ENCODE data around the gene PVALB. TPM values are rescaled to one million over a fixed set of nuclear protein-coding genes. Genes with fewer than 3 reads are reported as not detected.

Gene PVALB
- total RNA-seq, 4 donors from 2014 or later, result not detected

DNA sequence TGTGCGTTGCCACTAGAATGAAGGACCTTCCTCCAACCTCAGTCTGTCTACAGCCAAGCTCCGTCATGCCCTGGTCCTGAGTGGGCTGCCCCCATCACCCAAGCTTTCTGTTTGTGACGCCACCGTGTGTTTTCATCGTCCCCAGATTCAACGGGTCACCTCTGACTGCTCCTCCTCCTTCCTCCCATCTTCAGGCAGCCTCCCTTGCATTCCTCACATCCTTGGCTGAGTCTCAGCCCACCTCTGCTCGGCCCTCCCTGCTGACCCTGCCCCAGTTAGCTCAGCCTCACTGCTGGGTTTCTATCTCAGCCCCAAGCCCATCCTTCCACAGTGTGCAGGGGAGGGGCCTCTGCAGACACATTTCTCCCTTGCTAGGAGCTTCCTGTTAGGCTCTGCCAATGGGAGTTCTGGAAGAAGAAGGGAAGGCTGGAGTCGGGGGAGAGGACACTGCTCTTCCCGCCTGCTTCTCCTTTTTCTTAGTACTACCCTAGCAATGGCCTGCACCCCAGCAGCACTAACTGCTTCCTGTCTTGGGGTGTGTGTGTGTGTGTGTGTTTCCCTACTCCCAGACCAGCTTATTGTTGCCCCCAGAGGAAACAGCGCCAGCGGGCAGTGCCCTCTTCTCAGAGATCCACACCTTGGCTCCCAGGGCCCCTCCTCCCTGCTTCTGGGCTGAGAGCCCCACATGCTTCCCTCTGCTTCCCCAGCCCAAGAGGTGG, 46.2 kb downstream of the PVALB start:
- Histone ChIP-seq H3K36me3 (peaks cover 6 to 21% (median 15%) of the 10 kb centered on the region in 4 donors), H3K4me1 (peaks cover 8 to 28% (median 24%) of the 10 kb centered on the region in 4 donors), H3K27ac (replicated peaks in 1 of 4) (no peak overlapping the region), H3K4me3 (no peak overlapping the region), H3K9me3 (no peaks in the 10 kb centered on the region), H3K27me3 (no peaks in the 10 kb centered on the region)
- intact Hi-C loops (cut with DNase I), result loop anchor here (10.0 kb wide), 1 partner anchor 236 kb away; no protein-coding TSS in a partner anchor
- TF ChIP-seq, protein P1, sequence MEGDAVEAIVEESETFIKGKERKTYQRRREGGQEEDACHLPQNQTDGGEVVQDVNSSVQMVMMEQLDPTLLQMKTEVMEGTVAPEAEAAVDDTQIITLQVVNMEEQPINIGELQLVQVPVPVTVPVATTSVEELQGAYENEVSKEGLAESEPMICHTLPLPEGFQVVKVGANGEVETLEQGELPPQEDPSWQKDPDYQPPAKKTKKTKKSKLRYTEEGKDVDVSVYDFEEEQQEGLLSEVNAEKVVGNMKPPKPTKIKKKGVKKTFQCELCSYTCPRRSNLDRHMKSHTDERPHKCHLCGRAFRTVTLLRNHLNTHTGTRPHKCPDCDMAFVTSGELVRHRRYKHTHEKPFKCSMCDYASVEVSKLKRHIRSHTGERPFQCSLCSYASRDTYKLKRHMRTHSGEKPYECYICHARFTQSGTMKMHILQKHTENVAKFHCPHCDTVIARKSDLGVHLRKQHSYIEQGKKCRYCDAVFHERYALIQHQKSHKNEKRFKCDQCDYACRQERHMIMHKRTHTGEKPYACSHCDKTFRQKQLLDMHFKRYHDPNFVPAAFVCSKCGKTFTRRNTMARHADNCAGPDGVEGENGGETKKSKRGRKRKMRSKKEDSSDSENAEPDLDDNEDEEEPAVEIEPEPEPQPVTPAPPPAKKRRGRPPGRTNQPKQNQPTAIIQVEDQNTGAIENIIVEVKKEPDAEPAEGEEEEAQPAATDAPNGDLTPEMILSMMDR (IDR thresholded peaks at IDR 0.05), result no peak
- TF ChIP-seq EP300 (IDR thresholded peaks at IDR 0.05), result no peak
- no peak for TF ChIP-seq POLR2AphosphoS5 (IDR thresholded peaks at IDR 0.05)
- no peak for TF ChIP-seq POLR2A (IDR thresholded peaks at IDR 0.05; ENCODE audit: low read depth)
- 52% methylated on average over 11 of the region's 11 CpGs for WGBS
- no peak for DNase-seq (ENCODE audit: extremely low spot score)

DNA sequence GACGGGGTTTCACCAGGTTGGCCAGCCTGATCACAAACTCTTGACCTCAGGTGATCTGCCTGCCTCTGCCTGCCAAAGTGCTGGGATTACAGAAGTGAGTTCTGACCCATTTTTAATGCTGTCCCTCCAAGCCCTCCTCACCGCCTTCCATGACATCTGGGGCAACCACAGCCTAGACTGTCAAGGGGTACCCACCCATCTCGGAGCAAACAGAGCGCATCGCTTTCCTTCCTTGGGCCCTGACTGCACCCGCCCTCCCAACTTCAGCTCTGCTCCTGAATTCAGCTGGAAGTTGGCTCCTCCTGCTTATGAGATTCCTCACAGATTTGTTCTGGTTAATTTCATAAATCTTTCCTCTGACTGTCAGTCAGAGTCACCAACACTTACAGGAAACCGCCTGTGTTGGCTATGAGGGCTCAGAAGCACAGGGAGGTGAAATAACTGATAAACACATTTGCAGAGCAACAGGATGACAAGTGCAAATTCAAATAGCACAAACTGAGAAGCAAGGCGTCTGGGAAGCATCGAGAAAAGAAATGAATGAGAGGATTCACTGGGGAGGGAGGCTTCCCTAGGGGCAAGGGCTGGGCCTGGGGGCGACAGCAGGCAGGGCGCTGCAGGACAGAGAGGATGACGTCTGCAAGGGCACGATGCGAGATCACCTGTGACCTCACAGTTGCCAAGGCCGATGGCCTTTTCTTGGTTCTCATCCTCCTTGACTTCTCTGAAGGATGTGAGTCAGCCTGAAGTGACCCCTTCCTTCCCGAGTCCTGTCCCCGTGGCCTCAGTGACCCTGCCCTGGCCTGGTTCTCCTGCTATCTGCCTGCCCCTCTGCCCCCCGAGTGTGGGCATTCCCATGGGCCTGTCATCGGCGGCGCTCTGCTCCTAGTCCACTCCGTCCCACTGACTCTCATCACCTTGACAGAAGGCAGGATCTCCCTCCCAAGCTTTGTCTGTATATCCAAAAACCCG, 47.0 kb downstream of the PVALB start:
- no peak for DNase-seq (ENCODE audit: extremely low spot score)
- intact Hi-C loops (cut with DNase I), result loop anchor here (10.0 kb wide), 1 partner anchor 235 kb away; no protein-coding TSS in a partner anchor
- Histone ChIP-seq H3K4me1 (peaks cover 3 to 21% (median 17%) of the 10 kb centered on the region in 4 donors), H3K27ac (replicated peaks in 1 of 4) (no peak overlapping the region), H3K4me3 (no peak overlapping the region), H3K27me3 (no peaks in the 10 kb centered on the region), H3K9me3 (no peaks in the 10 kb centered on the region), H3K36me3 (peaks cover 6 to 28% (median 19%) of the 10 kb centered on the region in 4 donors)
- no peak for TF ChIP-seq POLR2A (IDR thresholded peaks at IDR 0.05; ENCODE audit: low read depth)
- no peak for TF ChIP-seq EP300 (IDR thresholded peaks at IDR 0.05)
- TF ChIP-seq, protein P1 (IDR thresholded peaks at IDR 0.05), result no peak
- no peak for TF ChIP-seq POLR2AphosphoS5 (IDR thresholded peaks at IDR 0.05)
- WGBS, result 67% methylated on average over 23 of the region's 23 CpGs

DNA sequence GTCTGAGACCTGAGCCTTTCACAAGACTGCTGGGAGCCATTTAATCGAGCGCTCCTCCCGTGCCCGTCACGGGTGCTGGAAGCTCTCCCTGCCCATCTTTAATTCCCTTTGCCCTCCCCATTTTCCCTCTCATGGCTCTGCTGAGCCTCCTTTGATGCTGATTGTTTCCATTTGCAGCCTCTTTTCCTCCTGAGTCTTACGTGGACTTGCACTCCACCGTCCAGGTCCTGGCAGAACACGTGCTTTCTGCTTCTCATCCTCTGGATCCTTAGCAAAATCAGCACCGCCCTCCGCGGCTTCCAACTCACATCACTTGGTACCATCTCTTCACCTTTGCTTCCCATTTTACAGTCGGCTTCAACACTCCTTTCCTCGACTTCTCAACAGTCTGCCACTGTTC, 48.2 kb downstream of the PVALB start:
- DNase-seq (ENCODE audit: extremely low spot score), result no peak
- 91% methylated on average over 13 of the region's 13 CpGs for WGBS
- H3K27ac ChIP-seq (replicated peaks in 1 of 4), result no peak overlapping the region
- H3K9me3 ChIP-seq, result no peaks in the 10 kb centered on the region
- no peaks in the 10 kb centered on the region for H3K27me3 ChIP-seq
- H3K36me3 ChIP-seq, result peaks cover 6 to 30% (median 25%) of the 10 kb centered on the region in 4 donors
- no peak overlapping the region for H3K4me3 ChIP-seq
- TF ChIP-seq POLR2AphosphoS5 (IDR thresholded peaks at IDR 0.05) (no peak), POLR2A (IDR thresholded peaks at IDR 0.05; ENCODE audit: low read depth) (no peak), EP300 (IDR thresholded peaks at IDR 0.05) (no peak)
- peaks cover 2 to 19% (median 10%) of the 10 kb centered on the region in 4 donors for H3K4me1 ChIP-seq
- intact Hi-C loops (cut with DNase I), result no loop called here

DNA sequence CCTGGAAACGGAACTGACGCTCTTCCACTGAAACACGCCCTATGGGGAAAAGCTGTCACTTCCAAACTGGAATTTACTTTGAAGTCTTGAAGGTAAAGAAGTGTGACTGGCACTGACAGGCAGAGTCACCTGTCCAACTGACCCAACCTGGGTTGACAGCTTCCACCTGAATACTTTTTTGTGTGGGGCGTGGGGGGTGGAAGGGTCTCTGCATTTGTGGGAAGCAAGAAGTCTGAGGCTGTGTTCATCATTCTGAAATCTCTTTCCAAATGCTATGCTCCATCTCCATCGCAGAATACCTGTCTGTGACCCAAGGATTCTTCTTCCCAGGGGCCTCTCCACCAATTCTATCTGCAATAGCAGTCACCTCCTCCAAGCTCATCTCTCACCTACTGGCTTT, 48.7 kb downstream of the PVALB start:
- H3K27ac ChIP-seq (replicated peaks in 1 of 4), result no peak overlapping the region
- no peaks in the 10 kb centered on the region for H3K27me3 ChIP-seq
- H3K9me3 ChIP-seq, result no peaks in the 10 kb centered on the region
- DNase-seq (ENCODE audit: extremely low spot score), result no peak
- TF ChIP-seq EP300 (IDR thresholded peaks at IDR 0.05) (no peak), POLR2AphosphoS5 (IDR thresholded peaks at IDR 0.05) (no peak), POLR2A (IDR thresholded peaks at IDR 0.05; ENCODE audit: low read depth) (no peak)
- TF ChIP-seq, protein P1 (IDR thresholded peaks at IDR 0.05), result no peak
- H3K4me1 ChIP-seq, result peaks cover 2 to 24% (median 15%) of the 10 kb centered on the region in 4 donors
- intact Hi-C loops (cut with DNase I), result no loop called here
- no peak overlapping the region for H3K4me3 ChIP-seq
- WGBS, result 96% methylated on average over 5 of the region's 5 CpGs
- H3K36me3 ChIP-seq, result peaks cover 6 to 31% (median 26%) of the 10 kb centered on the region in 4 donors
